ENCODE data around the gene VRK3.

VRK3 gene

DNA sequence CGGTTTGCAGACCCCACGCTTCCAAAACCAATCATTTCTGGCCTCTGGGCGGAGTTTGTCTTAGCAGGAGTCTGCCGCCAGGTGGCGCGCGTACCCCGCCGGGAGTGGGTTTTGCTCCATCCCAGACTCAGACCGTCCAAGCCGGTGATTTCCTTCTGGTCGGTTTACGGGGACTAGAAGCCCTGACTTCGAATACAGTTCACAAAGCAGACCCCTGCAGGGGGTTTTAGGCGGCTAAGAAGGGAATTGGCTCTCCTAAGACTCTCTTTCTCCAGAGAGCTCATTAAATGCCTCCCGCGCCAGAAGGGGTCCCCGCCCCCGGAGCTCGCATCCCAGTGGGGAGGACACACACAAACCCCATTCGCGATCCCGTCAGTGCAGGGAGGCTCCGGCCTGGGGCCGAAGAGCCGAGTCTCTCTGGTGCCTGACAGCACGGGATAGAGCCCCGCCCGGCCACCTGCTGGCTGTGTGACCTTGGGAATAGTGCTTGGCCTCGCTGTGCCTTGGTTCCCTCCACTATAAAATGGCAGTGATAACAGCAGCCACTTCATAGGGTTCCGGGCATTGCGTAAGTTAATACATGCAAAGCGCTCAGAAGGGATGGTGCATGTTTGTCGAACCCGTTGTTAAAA, 87.3 kb downstream of the VRK3 start:
- peak; percentile 61 for DNase-seq (ENCODE audit: insufficient read length, low spot score)
- TF ChIP-seq, protein P1, sequence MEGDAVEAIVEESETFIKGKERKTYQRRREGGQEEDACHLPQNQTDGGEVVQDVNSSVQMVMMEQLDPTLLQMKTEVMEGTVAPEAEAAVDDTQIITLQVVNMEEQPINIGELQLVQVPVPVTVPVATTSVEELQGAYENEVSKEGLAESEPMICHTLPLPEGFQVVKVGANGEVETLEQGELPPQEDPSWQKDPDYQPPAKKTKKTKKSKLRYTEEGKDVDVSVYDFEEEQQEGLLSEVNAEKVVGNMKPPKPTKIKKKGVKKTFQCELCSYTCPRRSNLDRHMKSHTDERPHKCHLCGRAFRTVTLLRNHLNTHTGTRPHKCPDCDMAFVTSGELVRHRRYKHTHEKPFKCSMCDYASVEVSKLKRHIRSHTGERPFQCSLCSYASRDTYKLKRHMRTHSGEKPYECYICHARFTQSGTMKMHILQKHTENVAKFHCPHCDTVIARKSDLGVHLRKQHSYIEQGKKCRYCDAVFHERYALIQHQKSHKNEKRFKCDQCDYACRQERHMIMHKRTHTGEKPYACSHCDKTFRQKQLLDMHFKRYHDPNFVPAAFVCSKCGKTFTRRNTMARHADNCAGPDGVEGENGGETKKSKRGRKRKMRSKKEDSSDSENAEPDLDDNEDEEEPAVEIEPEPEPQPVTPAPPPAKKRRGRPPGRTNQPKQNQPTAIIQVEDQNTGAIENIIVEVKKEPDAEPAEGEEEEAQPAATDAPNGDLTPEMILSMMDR (IDR thresholded peaks at IDR 0.05; ENCODE audit: insufficient read depth, missing control alignments) = peak; percentile 95
- FAIRE-seq = no peak

DNA sequence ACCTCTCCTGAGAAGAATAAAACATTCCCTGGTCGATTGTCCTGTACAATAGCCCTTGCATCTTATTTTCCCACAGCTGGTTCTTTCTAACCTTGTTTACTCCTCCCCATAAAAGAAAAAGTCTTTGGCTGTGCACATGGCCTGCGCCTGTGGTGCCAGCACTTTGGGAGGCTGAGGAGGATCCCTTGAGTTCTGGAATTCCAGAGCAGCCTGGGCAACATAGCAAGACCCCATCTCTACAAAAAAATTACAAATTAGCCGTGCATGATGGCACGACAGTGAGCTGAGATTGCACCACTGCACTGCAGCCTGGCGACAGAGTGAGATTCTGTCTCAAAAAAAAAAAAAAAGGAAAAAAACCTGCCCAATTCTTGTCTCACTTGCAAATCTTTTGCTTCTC, 88.6 kb downstream of the VRK3 start:
- TF ChIP-seq, protein P1 (IDR thresholded peaks at IDR 0.05; ENCODE audit: insufficient read depth, missing control alignments) = no peak
- DNase-seq (ENCODE audit: insufficient read length, low spot score) (no peak), FAIRE-seq (no peak)

DNA sequence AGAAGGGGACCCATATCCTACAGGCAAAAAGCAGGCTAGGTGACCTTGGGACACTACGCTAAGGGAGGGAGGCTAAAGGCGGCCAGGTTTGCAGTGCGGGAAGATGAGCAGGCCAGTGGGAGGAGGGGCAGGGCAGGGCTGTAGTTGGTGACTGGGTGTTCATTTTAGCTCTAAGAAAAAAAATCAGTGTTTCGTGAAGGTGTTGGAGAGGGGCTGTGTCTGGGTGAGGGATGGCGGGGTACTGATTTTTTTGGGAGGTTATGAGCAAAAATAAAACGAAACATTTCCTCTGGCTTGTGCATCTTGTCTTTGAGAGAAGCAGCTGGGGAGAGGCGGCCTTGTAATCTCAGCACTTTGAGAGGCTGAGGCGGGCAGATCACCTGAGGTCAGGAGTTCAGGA, 91.5 kb downstream of the VRK3 start:
- FAIRE-seq (no peak), DNase-seq (ENCODE audit: insufficient read length, low spot score) (no peak)
- TF ChIP-seq, protein P1 (IDR thresholded peaks at IDR 0.05; ENCODE audit: insufficient read depth, missing control alignments) = no peak

DNA sequence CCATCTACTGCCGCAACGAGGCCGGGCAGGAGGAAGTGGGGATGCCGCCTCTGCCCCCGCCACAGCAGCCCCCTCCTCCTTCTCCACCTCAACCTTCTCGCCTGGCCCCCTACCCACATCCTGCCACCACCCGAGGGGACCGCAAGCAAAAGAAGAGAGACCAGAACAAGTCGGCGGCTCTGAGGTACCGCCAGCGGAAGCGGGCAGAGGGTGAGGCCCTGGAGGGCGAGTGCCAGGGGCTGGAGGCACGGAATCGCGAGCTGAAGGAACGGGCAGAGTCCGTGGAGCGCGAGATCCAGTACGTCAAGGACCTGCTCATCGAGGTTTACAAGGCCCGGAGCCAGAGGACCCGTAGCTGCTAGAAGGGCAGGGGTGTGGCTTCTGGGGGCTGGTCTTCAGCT, 92.4 kb downstream of the VRK3 start:
- no peak for FAIRE-seq

DNA sequence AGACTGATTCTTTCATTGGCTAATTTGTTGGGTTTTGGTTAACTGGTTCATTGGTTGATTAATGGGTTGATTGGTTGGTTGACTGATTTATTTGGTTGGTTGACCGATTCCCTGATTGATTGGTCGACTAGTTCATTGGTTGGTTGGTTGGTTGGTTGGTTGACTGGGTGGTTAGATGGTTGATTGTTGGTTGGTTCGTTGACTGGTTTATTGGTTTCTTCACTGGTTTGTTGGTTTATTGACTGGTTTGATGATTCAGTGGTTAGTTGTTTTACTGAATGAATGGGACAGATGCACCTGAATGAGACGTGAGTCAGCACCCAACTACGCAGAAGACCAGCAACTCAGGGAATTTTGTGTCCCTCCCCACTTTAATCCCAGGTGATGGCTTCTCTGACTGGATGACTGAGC, 93.1 kb downstream of the VRK3 start:
- FAIRE-seq = no peak
- TF ChIP-seq, protein P1 (IDR thresholded peaks at IDR 0.05; ENCODE audit: insufficient read depth, missing control alignments) = no peak

More for the DNA sequence above, 92.4 kb downstream of the VRK3 start:
- no peak for DNase-seq (ENCODE audit: insufficient read length, low spot score)
- TF ChIP-seq, protein P1 (IDR thresholded peaks at IDR 0.05; ENCODE audit: insufficient read depth, missing control alignments) = no peak

DNA sequence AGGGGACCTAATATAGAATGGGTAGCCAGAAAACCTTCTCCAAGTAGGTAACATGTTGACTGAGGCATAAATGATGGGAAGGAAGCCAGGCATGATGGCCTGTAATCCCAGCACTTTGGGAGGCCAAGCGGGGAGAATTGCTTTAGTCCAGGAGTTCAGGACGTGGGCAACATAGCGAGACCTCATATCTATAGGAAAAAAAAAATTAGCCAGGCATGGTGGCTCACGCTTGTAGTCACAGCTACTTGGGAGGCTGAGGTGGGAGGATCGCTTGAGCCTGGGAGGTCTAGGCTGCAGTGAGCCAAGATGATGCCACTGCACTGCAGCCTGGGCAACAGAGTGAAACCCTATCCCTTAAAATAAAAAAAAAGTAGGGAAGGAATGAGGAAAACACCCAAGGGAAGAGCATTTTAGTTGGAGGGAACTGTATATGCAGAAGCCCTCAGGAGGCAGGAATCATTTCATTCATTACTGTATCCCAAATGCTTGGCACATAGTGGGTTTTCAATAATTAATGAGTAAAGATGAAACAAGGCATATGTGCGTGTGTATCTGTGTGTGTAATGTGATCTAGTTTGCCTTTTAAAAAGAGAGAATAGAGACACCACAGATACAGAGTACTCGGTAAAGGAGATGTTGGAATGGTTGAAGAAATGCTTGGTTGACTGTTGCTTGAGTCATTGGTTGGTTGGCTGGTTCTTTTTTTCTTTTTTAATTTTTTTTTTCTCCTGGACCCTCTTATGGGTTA, 93.7 kb downstream of the VRK3 start:
- DNase-seq (ENCODE audit: insufficient read length, low spot score) = no peak
- no peak for FAIRE-seq
- TF ChIP-seq, protein P1 (IDR thresholded peaks at IDR 0.05; ENCODE audit: insufficient read depth, missing control alignments) = no peak

More for the DNA sequence above, 93.1 kb downstream of the VRK3 start:
- DNase-seq (ENCODE audit: insufficient read length, low spot score) = no peak

DNA sequence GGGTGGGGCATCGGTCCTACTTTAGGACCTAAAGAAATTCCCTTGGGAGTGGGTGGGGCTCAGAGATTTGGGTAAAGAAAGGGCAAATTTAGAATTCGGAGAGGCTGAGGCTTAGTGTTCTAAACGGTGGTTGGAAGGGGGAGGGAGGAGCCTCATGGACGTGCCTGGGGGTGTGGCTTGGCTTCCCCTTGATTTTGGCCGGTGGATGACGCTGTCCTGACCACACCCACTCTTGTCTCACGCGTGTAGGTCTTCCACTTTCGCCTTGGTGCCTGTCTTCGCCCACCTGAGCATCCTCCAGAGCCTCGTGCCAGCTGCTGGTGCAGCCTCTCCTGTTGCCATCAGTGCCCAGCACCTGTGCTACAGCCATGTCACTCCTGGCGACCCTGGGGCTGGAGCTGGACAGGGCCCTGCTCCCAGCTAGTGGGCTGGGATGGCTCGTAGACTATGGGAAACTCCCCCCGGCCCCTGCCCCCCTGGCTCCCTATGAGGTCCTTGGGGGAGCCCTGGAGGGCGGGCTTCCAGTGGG, 94.6 kb downstream of the VRK3 start:
- DNase-seq (ENCODE audit: insufficient read length, low spot score) = no peak
- FAIRE-seq = no peak
- TF ChIP-seq, protein P1 (IDR thresholded peaks at IDR 0.05; ENCODE audit: insufficient read depth, missing control alignments) = no peak
